Sigmoid colon (tissue), 4 donors: ENCODE results near the gene SOCS6.

Experiments
- EP300 ChIP-seq, 4 donors: sonication (generic); formaldehyde crosslinking; IDR thresholded peaks; one replicate each; pipeline ENCODE4 v1.6.1; 2017; ENCODE audit warnings: antibody characterized with exemption in 4 of 4
- POLR2A ChIP-seq, 2 donors: fragments of 450-650 bp; IDR thresholded peaks; one replicate each; pipeline ENCODE4 v1.6.1; 2016; ENCODE audit warnings: antibody characterized with exemption in 2 of 2, mild to moderate bottlenecking in 2 of 2, moderate library complexity in 2 of 2
- POLR2AphosphoS5 ChIP-seq, 4 donors: sonication (generic); formaldehyde crosslinking; IDR thresholded peaks; one replicate each; pipeline ENCODE4 v1.6.1; 2017; ENCODE audit warnings: antibody characterized with exemption in 4 of 4
- TF ChIP-seq, protein P1 (sequence below), 4 experiments: fragments of 450-650 bp in 3 of 4; fragments of 200-600 bp in 1 of 4; IDR thresholded peaks; one replicate each; pipeline ENCODE4 v1.5.1; 2016 to 2019; ENCODE audit warnings: antibody characterized with exemption in 4 of 4, mild to moderate bottlenecking in 3 of 4, moderate library complexity in 2 of 4

DNA sequence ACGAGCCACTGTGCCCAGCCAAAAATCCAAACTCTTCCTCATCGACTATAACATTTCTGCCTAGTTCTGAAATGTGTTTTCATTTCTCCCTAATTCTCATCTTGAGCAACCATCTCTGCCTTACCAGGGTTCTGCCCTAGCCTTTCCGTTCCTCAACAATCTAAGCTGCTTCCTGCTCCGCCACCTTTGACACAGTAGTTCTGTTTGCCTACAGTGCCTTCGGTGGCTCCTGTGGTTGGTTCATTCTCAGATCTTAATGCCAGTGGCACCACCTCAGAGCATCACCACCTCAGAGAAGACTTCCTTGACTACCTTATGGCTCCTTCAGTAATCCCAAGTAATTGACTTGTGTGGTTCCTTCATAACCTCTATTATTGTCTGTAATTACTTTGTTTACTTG, 3.8 kb downstream of the SOCS6 start:
- TF ChIP-seq, protein P1, sequence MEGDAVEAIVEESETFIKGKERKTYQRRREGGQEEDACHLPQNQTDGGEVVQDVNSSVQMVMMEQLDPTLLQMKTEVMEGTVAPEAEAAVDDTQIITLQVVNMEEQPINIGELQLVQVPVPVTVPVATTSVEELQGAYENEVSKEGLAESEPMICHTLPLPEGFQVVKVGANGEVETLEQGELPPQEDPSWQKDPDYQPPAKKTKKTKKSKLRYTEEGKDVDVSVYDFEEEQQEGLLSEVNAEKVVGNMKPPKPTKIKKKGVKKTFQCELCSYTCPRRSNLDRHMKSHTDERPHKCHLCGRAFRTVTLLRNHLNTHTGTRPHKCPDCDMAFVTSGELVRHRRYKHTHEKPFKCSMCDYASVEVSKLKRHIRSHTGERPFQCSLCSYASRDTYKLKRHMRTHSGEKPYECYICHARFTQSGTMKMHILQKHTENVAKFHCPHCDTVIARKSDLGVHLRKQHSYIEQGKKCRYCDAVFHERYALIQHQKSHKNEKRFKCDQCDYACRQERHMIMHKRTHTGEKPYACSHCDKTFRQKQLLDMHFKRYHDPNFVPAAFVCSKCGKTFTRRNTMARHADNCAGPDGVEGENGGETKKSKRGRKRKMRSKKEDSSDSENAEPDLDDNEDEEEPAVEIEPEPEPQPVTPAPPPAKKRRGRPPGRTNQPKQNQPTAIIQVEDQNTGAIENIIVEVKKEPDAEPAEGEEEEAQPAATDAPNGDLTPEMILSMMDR (IDR thresholded peaks at IDR 0.05): no peak
- TF ChIP-seq POLR2A (IDR thresholded peaks at IDR 0.05) (no peak), POLR2AphosphoS5 (IDR thresholded peaks at IDR 0.05) (no peak), EP300 (IDR thresholded peaks at IDR 0.05) (no peak)
